ENCODE results near the gene IQCN. TPM values are rescaled to one million over a fixed set of nuclear protein-coding genes. Genes with fewer than 3 reads are reported as not detected.

The IQCN gene
- polyA plus RNA-seq, 1 donor (not counting 4 experiments of a cell fraction or from before 2014, with no cell fraction given) = not detected

DNA sequence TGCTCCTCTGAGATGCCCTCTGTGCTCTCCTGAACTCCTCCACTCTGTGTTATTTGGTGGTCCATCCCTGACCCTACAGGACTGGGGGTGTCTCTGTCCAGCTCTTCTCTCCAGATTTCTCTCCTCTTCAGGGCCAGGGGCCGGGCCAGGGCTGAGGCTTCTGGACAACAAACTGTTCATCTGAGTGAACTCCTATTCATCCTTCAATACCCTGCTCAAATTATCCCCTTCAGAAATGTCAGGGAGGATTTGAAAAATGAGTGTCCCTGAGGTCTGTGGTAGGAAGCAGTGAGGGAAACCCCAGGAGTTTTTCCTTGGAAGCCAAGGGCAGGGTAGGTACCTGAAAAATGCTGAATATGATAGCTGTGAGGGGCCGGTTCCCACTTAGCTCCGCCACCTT is 55.7 kb downstream of the IQCN start:
- Histone ChIP-seq H3K4me2 (ENCODE audit: control insufficient read depth, extremely low read depth, insufficient read depth, low read depth, low read length) (no peak overlapping the region), H2AFZ (ENCODE audit: control insufficient read depth, low read length) (no peak overlapping the region), H3K4me3 (ENCODE audit: control insufficient read depth in 2 of 3, extremely low read depth in 1 of 3, insufficient read depth in 2 of 3, low read depth in 1 of 3, low read length in 3 of 3) (no peak overlapping the region), H3K9ac (ENCODE audit: control insufficient read depth, extremely low read depth, insufficient read depth, low read length) (no peak overlapping the region), H3K9me1 (ENCODE audit: control insufficient read depth, extremely low read depth, insufficient read depth, low read length) (no peaks in the 10 kb centered on the region), H3K27me3 (ENCODE audit: control insufficient read depth, extremely low read depth, insufficient read depth, low read length) (peaks cover 9% of the 10 kb centered on the region), H3K79me2 (ENCODE audit: control insufficient read depth, insufficient read depth, low read length) (no peaks in the 10 kb centered on the region), H3K36me3 (ENCODE audit: control insufficient read depth in 2 of 2, extremely low read depth in 1 of 2, insufficient read depth in 2 of 2, low read length in 2 of 2) (no peaks in the 10 kb centered on the region), H4K20me1 (ENCODE audit: control insufficient read depth, extremely low read depth, insufficient read depth, low read length) (no peaks in the 10 kb centered on the region), H3K9me3 (ENCODE audit: control insufficient read depth, low read depth, low read length) (no peaks in the 10 kb centered on the region), H3K27ac (ENCODE audit: control insufficient read depth, insufficient read depth, low read length) (no peak overlapping the region), H3K4me1 (ENCODE audit: control insufficient read depth, extremely low read depth, insufficient read depth, low read length) (peaks cover 4% of the 10 kb centered on the region)
- DNase-seq (ENCODE audit: low read depth, low spot score) = no peak
- dilution Hi-C loops (cut with MboI; ENCODE audit: extremely low pct_ligation_motif_present, low sequenced_read_pairs) = no loop called here
- no peak for TF ChIP-seq EZH2 (IDR thresholded peaks at IDR 0.05; ENCODE audit: low read length)
- TF ChIP-seq, protein P1, sequence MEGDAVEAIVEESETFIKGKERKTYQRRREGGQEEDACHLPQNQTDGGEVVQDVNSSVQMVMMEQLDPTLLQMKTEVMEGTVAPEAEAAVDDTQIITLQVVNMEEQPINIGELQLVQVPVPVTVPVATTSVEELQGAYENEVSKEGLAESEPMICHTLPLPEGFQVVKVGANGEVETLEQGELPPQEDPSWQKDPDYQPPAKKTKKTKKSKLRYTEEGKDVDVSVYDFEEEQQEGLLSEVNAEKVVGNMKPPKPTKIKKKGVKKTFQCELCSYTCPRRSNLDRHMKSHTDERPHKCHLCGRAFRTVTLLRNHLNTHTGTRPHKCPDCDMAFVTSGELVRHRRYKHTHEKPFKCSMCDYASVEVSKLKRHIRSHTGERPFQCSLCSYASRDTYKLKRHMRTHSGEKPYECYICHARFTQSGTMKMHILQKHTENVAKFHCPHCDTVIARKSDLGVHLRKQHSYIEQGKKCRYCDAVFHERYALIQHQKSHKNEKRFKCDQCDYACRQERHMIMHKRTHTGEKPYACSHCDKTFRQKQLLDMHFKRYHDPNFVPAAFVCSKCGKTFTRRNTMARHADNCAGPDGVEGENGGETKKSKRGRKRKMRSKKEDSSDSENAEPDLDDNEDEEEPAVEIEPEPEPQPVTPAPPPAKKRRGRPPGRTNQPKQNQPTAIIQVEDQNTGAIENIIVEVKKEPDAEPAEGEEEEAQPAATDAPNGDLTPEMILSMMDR (optimal IDR thresholded peaks at IDR 0.05 in 1 of 3, IDR thresholded peaks at IDR 0.05 in 1 of 3, conservative IDR thresholded peaks at IDR 0.05 in 1 of 3; ENCODE audit: extremely low read depth in 1 of 3, insufficient read depth in 2 of 3, low read length in 3 of 3) = no peak
- no peak for FAIRE-seq

DNA sequence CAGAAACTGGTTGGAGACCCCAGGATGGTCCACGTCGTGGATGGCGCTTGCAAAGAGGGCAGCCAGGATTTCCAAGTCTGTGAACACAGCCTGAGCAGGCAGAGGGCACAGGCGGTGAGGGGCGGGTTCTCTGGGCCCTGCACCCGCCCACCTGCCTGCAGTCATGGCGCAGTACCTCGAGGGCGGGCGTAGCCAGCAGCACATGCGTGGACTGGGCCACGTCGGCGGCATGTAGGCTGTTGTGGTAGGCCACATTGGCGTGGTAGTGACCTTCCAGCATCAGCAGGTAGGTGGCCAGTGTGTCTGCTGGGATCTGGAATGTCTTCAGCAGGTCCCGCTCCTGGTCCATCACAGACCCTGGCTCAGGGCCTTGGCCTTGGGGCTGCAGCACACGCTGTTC is 56.1 kb downstream of the IQCN start:
- dilution Hi-C loops (cut with MboI; ENCODE audit: extremely low pct_ligation_motif_present, low sequenced_read_pairs) = no loop called here
- no peaks in the 10 kb centered on the region for H3K36me3 ChIP-seq (ENCODE audit: control insufficient read depth in 2 of 2, extremely low read depth in 1 of 2, insufficient read depth in 2 of 2, low read length in 2 of 2)
- H3K79me2 ChIP-seq (ENCODE audit: control insufficient read depth, insufficient read depth, low read length) = no peaks in the 10 kb centered on the region
- H3K4me2 ChIP-seq (ENCODE audit: control insufficient read depth, extremely low read depth, insufficient read depth, low read depth, low read length) = no peak overlapping the region
- H3K9ac ChIP-seq (ENCODE audit: control insufficient read depth, extremely low read depth, insufficient read depth, low read length) = no peak overlapping the region
- H3K27ac ChIP-seq (ENCODE audit: control insufficient read depth, insufficient read depth, low read length) = no peak overlapping the region
- TF ChIP-seq, protein P1 (optimal IDR thresholded peaks at IDR 0.05 in 1 of 3, IDR thresholded peaks at IDR 0.05 in 1 of 3, conservative IDR thresholded peaks at IDR 0.05 in 1 of 3; ENCODE audit: extremely low read depth in 1 of 3, insufficient read depth in 2 of 3, low read length in 3 of 3) = no peak
- TF ChIP-seq EZH2 (IDR thresholded peaks at IDR 0.05; ENCODE audit: low read length) = no peak
- H3K27me3 ChIP-seq (ENCODE audit: control insufficient read depth, extremely low read depth, insufficient read depth, low read length) = peaks cover 9% of the 10 kb centered on the region
- no peak overlapping the region for H2AFZ ChIP-seq (ENCODE audit: control insufficient read depth, low read length)
- H3K4me3 ChIP-seq (ENCODE audit: control insufficient read depth in 2 of 3, extremely low read depth in 1 of 3, insufficient read depth in 2 of 3, low read depth in 1 of 3, low read length in 3 of 3) = no peak overlapping the region
- H3K9me1 ChIP-seq (ENCODE audit: control insufficient read depth, extremely low read depth, insufficient read depth, low read length) = no peaks in the 10 kb centered on the region
- no peak for DNase-seq (ENCODE audit: low read depth, low spot score)
- FAIRE-seq = no peak
- no peaks in the 10 kb centered on the region for H3K9me3 ChIP-seq (ENCODE audit: control insufficient read depth, low read depth, low read length)
- H3K4me1 ChIP-seq (ENCODE audit: control insufficient read depth, extremely low read depth, insufficient read depth, low read length) = peaks cover 4% of the 10 kb centered on the region
- no peaks in the 10 kb centered on the region for H4K20me1 ChIP-seq (ENCODE audit: control insufficient read depth, extremely low read depth, insufficient read depth, low read length)
